ENCODE measurements around the gene QRICH2.
"Not testable (repeated sequence)": the region's sequence is repeated elsewhere in the genome, so short reads cannot be mapped to it uniquely, and the experiment has no call there.

The QRICH2 gene

DNA sequence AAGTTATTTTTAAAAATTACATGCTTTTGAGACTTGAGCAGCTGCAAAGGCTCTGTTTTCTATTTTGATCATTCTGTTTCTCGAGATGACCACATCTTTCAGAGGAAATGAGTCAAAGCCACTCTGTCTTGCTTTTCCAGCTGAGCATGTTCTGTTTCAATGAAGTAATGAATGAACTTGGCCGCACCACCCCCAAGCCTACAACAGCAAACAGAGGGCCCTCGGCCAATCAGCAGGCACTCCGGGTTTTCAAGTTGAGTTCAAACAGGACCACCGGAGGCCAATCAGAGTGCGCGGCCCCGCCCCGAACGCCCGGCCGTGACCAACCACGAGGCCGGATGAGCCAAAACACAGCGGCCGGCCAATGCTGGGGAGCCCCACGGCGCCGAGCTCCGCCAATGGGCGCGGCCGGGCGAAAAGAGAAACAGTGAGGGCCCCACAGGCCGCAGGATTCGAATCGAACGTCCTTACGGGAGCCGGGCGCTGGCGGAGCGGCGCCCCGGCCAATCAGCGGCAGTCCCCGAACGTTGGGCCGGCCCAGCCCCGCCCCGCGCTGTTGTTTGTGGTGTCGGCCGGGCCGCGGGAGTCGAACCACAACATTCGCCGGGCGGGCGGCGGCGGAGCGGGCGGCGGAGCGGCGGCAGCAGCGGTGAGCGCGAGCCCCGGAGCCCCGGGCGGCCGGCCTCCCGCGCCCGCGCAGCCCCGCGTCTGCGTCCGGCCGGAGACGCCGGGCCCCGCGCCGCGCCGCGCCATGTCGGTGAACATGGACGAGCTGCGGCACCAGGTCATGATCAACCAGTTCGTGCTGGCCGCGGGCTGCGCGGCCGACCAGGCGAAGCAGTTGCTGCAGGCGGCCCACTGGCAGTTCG, 43.1 kb downstream of the QRICH2 start, which contains the start of gene UBALD2:
TSS of gene UBALD2 (plus strand) at position 594 of the 869 bp plus-strand sequence. CDS start at position 752, 158 bp downstream.
- peak; percentile 100 for DNase-seq

DNA sequence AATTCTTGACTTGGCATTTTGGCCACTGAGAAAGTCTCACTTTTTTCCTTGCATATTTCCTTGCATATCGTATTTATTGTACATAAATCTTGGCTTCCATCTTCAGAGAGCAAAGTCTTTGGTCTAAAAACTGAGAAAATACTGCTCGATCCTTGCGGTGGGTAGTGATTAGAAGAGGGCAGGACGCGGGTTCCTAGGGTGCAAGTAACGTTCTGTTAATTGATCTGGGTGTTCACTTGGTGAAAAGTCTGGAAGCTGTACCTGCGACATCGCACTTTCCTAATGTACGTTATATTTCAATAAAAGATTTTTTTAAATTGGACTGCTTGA, 43.7 kb downstream of the QRICH2 start:
- DNase-seq: no peak

DNA sequence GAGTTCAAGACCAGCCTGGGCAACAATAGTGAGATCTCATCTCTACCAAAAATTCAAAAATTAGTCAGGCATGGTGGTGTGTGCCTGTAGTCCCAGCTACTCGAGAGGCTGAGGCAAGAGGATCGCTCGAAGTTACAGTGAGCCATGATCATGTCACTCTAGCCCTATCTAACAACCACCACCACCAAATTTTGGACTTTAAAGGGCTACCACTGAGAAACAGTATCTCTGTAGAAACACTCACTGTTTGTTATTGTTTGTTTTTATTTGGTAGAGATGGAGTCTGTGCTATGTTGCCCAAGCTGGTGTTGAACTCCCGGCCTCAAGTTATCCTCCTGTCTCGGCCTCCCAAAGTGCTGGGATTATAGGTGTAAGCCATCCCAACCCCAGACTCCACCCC, 44.2 kb downstream of the QRICH2 start:
- DNase-seq: no peak

DNA sequence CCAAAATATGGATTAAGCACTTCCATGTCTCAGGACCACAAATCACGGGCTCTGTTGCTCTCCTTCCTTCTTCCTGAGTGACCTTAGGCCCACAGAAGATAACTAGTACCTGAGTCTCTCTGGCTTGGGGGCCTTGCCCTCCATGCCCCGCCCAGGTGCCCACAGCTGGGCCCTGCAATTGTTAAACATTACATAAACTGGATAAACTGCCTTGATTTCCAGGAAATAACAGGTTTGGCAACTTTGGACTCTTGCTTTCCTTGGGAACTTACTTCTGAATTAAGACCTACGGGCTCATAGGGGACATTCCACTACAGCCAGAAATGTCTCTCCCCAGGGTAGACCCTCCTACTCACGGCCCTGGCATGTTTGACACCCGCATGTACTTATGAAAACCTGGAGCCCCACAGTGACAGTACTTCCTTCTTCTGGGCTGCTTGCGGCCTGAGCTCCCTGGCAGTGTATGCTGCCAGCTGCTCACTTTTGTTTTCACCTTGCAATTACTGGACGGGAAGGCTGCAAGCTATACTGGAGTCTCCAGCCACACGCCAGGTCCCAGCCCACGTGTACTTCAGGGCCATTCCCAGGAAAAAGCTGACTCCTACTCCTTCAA, 45.2 kb downstream of the QRICH2 start:
- DNase-seq: no peak

DNA sequence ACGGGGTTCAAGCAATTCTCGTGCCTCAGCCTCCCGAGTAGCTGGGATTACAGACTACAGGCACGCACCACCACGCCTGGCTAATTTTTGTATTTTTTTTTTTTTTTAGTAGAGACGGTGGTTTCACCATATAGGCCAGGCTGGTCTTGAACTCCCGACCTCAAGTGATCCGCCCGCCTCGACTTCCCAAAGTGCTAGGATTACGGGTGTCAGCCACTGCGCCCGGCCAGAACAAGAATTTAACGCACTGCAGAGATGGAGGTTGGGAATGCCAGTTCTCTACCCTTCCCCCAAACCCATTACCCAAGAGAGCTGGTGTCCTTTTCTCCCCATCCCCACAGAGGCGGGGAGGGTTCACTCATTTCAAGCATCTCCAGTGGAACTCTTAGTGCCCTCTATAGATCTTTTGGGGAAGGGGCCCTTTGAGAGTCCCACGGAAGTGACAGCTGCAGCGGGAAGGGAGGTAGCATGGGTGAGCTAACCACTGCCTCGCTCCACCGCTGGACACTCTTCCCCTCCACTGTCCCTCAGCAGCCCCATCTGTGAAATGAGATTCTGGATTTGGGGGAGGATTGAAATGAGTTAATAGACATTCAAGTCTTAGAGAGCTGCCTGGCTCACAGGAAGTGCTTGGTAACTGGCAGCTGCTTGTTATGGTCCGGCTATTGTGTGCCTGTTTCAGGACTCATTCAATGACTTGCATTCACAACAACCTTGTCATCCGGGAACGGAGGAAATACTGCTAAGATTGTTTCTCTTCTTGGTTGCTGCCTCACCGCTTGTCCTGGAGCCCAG, 46.5 kb downstream of the QRICH2 start:
- DNase-seq: no peak

DNA sequence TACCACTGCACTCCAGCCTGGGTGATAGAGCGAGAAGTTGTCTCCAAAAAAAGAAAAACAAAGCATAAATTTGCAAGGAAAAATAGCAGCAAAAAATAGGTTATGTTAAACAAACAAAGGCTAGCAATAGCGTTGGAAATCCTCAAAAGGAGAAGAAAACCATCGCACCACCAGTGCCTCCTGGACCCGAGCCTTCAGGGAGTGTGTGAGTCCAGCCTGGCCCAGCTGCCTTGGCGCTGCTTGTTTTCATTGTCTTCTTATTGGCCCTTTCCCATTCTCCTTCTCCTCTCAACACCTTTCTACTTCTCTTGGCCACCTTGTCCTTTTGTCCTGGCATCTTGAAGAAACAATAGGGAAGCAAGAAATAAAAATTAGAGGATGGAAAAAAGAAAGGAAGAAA, 47.4 kb downstream of the QRICH2 start:
- DNase-seq: no peak

DNA sequence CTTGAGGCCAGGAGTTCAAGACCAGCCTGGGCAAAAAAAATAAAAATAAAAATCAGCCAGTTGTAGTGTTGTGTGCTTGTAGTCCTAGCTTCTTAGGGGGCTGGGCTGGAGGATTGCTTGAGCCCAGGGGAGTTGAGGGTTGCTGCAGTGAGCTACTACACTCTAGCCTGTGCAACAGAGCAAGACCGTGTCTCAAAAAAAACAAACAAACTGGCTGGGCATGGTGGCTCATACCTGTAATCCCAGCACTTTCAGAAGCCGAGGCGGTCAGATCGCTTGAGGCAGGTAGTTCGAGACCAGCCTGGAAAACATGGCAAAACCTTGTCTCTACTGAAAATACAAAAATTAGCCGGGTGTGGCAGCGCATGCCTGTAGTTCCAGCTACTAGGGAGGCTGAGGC, 47.9 kb downstream of the QRICH2 start:
- DNase-seq: no peak

DNA sequence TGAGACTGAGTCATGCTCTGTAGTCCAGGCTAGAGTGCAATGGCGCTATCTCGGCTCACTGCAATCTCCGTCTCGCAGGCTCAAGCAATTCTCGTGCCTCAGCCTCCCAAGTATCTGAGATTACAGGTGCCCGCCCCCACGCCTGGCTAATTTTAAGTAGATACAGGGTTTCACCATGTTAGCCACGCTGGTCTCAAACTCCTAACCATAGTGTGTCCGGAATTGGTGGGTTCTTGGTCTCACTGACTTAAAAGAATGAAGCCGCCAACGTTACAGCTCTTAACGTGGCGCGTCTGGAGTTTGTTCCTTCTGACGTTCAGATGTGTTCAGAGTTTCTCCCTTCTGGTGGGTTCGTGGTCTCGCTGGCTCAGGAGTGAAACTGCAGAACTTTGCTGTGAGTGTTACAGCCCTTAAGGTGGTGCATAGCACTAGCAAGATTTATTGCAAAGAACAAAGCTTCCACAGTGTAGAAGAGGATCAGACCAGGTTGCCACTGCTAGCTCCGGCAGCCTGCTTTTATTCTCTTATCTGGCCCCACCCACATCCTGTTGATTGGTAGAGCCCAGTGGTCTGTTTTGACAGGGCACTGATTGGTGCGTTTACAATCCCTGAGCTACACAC, 51.5 kb downstream of the QRICH2 start:
- DNase-seq: not testable (repeated sequence)

DNA sequence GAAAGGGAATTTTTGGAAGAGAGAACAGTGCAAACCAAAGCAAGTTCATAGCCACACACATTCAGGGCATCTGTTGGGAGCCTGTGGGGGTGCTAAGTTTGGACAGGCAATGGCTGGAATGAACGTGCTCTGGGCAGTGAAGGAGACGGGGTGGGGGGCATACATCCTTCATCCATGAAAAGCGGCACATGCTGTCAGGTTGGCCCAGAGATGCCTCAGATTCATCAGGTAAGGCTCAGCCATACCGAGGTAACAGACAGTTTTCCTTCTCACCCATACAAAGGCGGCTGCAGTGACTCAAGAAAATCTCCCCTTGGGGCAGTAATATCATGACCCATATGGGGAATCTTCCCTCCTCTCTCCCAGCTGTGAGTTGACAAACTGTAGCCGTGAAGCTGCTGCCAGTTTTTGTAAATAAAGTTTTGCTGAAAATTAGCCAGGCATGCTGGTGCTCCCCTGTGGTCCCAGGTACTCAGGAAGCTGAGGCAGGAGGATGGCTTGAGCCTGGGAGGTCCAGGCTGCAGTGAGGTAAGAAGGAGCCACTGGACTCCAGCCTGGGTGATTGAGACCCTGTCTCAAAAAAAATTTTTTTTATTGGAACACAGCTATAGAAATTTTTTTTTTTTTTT, 52.2 kb downstream of the QRICH2 start:
- no peak for DNase-seq

DNA sequence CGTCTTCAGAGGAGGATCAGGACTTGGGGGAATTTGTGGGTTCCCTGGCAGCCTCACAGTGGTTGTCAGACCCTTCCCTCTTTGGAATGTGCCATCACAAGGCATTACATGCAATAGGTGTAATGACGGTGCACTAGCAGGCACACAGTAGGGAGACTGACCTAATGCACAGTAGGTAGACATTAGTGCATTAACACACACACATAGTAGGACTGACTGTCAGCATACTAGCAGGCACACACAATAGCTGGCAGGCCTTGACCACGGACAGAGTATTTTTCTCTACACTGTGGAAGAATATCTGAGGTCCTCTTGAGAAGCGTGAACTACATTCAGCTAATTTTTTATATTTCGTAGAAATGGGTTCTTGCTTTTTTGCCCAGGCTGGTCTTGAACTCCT, 53.8 kb downstream of the QRICH2 start:
- no peak for DNase-seq

DNA sequence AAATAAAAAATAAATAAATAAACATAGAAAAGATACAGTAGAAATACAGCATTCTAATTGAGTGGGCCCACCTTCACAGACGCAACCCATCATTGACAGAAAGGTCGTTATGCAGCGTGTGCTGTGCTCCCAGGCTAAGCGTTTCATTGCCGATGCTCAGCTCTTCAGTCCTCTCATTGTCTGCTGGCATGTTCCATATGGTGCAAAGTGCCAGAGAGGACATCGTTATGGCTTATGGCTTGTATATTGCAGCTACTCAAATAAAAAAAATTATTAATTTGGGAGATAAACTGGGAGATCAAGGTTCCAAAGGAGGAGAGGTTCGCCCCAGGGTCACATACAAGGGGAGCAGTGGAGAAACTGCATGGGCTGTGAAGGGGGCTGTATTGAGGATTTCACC, 54.2 kb downstream of the QRICH2 start:
- DNase-seq: no peak

DNA sequence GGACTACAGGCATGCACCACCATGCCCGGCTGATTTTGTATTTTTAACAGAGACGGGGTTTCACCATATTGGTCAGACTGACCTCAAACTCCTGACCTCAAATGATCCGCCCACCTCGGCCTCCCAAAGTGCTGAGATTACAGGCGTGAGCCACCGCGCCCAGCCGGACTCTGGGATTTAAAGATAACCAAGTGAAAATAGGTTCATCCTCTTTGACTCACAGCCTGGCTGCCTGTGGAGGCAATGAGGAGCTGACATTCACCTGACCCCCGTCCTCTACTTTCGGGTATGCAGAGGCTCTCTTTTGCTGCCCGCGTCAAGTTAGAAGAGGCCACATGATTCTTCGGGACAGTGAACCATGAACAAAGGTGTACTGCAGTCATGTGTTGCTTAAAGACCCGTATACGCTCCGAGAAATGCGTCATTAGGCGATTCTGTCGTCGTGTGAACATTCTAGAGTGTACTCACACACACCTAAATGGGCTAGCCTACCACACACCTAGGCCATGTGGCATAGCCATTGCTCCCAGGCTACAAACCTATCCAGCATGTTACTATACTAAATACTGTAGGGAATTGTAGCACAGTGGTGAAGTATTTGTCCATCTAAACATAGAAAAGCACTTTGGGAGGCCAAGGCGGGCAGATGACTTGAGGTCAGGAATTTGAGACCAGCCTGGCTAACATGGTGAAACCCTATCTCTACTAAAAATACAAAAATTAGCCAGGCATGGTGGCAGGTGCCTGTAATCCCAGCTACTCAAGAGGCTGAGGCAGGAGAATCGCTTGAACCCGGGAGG, 54.9 kb downstream of the QRICH2 start:
- DNase-seq: not testable (repeated sequence)

DNA sequence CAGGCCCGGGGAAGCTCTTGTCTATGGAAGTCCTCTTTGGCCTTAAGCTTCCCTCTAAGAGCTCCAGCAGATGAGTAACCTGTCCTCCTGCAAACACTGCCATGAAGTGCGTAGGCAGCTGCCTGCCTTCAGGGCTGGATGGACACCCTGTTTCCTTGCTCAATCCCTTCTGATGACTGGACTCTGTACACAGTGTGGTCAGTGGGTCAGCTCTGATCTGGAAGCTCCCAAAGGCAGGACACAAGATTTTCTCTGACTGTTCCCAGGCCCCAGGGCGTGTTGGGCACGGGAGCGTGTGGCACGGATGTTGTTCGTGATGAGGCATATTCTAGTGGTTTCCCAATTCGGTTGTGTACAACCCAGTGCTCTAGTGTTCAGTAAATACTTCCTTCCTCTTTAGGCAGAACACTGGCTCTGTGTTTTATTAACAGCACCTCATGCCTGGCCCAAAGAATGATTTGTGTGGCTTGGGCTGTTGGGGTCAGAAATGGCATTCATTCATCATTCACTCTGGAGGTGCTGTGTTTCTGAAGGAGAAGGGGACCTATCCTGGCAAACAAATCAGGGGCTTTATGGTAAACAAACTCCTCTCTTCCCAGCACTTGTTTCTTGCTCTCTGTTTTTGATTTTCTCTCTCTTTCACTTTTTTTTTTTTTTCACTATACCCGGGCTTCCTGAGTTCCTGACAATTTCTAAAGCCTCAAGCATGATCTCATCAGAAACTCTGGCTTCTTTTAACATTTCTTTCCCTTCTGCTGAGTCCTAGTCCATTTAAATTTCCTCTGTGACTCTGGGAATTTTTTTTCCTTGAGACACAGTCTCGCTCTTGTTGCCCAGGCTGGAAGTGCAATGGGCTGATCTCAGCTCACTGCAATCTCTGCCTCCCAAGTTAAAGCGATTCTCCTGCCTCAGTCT, 55.8 kb downstream of the QRICH2 start:
- no peak for DNase-seq

DNA sequence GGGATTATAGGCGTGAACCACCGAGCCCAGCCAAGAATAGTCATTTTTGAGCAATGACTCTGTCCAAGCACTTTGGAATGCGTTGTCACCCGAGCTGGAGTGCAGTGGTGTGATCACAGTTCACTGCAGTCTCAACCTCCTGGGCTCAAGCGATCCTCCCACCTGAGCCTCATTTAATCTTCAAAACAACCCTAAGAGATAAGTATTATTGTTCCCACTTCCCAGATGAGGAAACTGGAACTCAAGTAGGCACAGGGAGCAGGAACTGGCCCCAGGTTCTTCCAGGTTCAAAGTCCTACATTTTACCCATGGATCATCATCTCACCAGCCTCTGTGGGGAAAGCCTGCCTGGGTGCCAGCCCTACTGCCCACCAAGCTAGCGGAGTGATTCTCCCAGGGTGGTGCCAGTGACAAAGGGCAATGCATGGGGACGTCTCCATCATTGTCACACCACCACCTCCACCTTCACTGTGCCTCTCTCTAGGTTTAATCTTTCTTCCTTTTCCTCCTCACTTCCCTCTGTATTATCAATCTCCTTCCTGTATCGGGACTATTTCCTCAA, 56.5 kb downstream of the QRICH2 start:
- DNase-seq: no peak

DNA sequence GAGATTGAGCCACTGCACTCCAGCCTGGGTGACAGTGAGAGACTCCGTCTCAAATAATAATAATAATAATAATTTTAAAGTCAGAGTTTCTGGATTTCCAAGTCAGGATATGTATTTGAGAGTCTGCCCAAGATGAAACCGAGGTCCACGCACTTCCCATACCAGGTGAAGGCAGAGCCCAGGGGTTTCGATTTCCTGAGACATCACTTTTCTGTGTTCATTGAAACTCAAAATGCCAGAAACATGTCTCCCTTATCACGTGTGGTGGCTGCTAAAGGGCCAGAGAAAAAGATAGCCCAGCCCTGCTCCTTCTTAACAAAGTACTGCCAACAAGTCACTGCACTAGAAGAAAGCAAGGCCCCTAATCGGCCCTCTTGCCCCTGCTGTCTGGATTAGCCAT, 57.9 kb downstream of the QRICH2 start:
- no peak for DNase-seq

DNA sequence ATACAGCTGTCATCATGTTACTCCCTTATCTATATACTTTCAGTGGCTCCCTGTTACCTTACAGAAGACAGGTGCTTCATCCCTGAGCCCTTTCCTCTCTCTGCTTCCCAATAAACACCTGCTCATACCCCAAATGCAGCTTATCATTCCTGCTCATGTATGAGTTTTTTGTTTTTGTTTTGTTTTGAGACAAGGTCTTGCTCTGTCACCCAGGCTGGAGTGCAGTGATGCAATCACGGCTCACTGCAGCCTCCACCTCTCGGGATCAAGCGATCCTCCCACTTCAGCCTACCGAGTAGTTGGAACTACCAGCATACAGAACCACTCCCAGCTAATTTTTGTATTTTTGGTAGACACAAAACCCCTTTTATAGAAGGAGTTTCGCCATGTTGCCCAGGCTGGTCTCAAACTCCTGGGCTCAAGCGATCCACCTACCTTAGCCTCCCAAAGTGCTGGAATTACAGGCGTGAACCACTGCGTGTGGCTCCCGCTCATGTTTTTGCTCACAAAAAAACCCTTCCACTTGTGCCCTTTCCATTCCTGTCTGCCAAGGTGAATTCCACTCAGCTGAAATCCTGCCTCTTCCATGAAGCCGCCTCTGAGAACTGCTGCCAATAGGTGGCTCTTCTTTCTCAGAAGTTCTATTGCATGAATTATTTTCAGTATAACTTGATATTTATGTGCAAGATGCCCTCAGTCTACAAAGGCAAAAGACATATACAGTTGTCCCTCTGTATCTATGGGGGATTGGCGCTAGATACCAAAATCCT, 59.9 kb downstream of the QRICH2 start:
- DNase-seq: no peak

DNA sequence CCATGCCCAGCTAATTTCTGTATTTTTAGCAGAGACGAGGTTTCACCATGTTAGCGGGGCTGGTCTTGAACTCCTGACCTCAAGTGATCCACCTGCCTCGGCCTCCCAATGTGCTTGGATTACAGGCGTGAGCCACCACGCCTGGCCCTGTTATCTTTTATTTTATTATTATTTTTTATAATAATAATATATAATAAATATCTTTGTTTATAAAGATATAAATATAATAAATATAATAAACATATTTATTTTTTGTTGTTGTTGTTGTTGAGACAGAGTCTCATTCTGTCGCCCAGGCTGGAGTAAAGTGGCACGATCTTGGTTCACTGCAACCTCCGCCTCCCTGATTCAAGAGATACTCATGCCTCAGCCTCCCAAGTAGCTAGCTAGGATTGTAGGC, 60.8 kb downstream of the QRICH2 start:
- DNase-seq: no peak

DNA sequence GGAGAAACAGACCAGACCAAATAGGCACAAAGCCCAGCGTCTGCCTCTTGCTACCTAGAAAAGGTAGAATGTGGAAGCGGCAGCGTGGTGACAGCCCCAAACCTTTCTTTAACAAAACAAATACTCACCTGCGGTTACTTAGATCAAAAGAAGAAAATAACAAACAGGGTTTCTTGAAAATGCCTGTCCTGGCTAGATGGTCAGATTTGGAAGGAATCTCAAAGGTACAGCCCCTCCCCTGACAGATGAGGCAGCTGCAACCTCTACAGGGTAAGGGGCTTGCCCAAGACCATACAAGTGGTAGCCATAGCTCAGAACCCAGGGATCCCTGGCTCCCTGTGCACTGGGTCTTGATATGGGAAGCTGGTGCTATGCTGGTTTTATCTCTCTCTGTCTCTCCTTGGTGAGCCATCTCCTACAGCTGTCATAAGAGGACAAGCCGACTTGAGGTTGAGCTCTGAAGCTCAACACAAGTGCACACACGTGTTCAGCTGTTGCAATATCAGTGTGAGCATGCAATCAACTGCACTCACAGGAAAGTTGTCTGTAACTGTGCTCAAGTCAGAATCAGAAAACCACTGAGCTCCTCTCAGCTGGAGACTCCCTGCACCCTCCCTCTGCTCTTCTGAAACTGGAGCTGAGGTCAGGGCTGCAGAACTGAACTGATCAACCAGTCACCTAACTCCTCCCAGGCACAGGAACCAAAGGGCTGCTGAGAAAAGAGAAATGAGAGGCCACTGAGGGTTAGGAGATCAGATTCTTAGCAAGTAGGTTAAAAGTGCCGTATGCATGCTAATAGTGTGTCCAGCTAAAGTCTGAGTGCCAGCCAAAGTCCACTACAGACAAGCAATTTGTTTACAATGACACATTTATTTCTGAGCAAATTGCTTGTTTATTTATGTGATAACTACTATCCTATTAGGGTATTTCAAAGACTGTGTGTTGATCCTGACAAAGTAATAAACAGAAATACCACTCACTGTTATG, 61.7 kb downstream of the QRICH2 start:
- peak; percentile 62 for DNase-seq
